GM19193 (cell line): ENCODE results near the gene PARD3B.

Experiments used
- POLR2A ChIP-seq: IDR thresholded peaks from 4 replicates; pipeline ENCODE4 v1.6.1; 2011; ENCODE audit not compliant: insufficient read depth, insufficient read length; ENCODE audit errors: extremely low read depth

The PARD3B gene

GRCh38 chr2:204529795-204530463 is 15.3 kb upstream of the PARD3B start:
- TF ChIP-seq POLR2A: no peak

- no peak for TF ChIP-seq POLR2A
Observed at GRCh38 chr2:204530464-204530805, 14.8 kb upstream of the PARD3B start.

- TF ChIP-seq POLR2A: no peak
Observed at GRCh38 chr2:204533629-204534370, 11.5 kb upstream of the PARD3B start.

- TF ChIP-seq POLR2A: no peak
Observed at GRCh38 chr2:204535356-204535755, 9.9 kb upstream of the PARD3B start.

- no peak for TF ChIP-seq POLR2A
Observed at GRCh38 chr2:204535764-204536163, 9.5 kb upstream of the PARD3B start.

GRCh38 chr2:204538182-204539018 is 6.9 kb upstream of the PARD3B start:
- TF ChIP-seq POLR2A: no peak

GRCh38 chr2:204539019-204539385 is 6.3 kb upstream of the PARD3B start:
- TF ChIP-seq POLR2A: no peak

GRCh38 chr2:204541637-204542036 is 3.6 kb upstream of the PARD3B start:
- no peak for TF ChIP-seq POLR2A

- no peak for TF ChIP-seq POLR2A
Observed at GRCh38 chr2:204542982-204543608, 2.2 kb upstream of the PARD3B start.

- TF ChIP-seq POLR2A: no peak
Observed at GRCh38 chr2:204545861-204546735, 823 bp downstream of the PARD3B start.

- no peak for TF ChIP-seq POLR2A
Observed at GRCh38 chr2:204550751-204551511, 5.7 kb downstream of the PARD3B start.

- no peak for TF ChIP-seq POLR2A
Observed at GRCh38 chr2:204551512-204551863, 6.2 kb downstream of the PARD3B start.

- no peak for TF ChIP-seq POLR2A
Observed at GRCh38 chr2:204557604-204558003, 12.3 kb downstream of the PARD3B start.

GRCh38 chr2:204560902-204561301 is 15.6 kb downstream of the PARD3B start:
- no peak for TF ChIP-seq POLR2A
